GM12891 (cell line): ENCODE measurements around the gene TLE3.

Experiments used
- POLR2A ChIP-seq: IDR thresholded peaks from 2 replicates; pipeline ENCODE4 v1.6.1; 2011; ENCODE audit warnings: low read depth, low read length, control low read depth
- POLR2AphosphoS5 ChIP-seq: IDR thresholded peaks from 2 replicates; pipeline ENCODE4 v1.6.1; 2011; ENCODE audit warnings: low read depth, low read length, control low read depth
- TAF1 ChIP-seq: IDR thresholded peaks from 2 replicates; pipeline ENCODE4 v1.6.1; 2011; ENCODE audit warnings: low read depth, low read length, control low read depth

- TF ChIP-seq POLR2AphosphoS5 (no peak), POLR2A (no peak), TAF1 (no peak)
Measured at GRCh38 chr15:70029297-70029701, 68.4 kb downstream of the TLE3 start.
